Activated CD4-positive, alpha-beta T cell treated with anti-CD3 and anti-CD28 coated beads, Interleukin-2, Interleukin-4, amounts not matched to agents 100 ng/mL and 50 ng/mL, durations not matched to agents 16 hours and 8 hours (primary cell): ENCODE results near the gene SEC16A.
"Not testable (repeated sequence)": the region's sequence is repeated elsewhere in the genome, so short reads cannot be mapped to it uniquely, and the experiment has no call there.

Experiments
- DNase-seq: peaks from one replicate; pipeline ENCODE4 v3.0.0-alpha.2; 2020; ENCODE audit warnings: low spot score

The SEC16A gene

DNA sequence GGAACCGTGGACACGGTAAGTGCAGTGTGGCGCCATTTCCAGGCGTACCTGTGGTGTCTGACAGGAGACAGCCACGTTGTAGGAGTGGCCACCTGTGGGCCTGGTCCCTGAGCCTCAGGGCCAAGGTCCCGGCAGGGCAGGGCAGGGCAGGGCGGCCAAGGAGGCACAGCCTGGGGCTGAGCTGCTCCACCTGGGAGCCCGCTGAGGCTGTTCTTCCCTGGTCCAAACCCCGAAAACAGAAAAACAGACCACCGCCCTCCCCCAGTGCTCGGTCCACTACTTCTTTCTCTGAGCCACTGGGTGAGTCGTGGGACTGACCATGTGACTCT lies 63.8 kb downstream of the SEC16A start:
- no peak for DNase-seq

DNA sequence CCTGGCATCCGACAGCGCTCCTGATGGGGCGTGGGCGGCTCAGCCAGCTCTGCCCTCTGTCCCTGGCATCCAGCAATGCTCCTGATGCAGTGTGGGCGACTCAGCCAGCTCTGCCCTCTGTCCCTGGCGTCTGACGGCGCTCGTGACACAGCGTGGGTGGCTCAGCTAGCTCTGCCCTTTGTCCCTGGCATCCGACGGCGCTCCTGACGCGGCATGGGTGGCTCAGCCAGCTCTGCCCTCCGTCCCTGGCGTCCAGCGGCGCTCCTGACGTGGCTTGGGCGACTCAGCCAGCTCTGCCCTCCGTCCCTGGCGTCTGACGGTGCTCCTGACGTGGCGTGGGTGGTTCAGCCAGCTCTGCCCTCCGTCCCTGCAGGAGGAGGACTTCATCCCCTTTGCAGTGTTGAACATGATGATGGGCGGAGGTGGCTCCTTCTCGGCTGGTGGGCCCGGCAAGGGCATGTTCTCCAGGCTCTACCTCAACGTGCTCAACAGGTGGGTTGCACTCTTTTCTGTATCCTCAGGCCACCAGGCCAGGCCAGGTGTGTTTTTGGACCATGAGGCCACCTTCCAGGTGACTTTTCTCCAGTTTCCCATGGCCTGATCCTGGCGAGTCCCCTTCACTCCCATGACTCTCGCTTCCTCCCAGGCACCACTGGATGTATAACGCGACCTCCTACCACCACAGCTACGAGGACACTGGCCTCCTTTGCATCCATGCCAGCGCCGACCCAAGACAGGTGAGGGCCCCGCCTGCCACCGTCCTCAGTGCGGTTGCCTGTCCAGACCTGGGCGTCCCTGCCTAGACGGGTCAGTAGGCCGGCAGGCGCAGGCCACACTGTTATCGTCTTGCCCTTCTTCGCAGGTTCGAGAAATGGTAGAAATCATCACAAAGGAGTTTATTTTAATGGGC lies 64.4 kb downstream of the SEC16A start:
- no peak for DNase-seq

DNA sequence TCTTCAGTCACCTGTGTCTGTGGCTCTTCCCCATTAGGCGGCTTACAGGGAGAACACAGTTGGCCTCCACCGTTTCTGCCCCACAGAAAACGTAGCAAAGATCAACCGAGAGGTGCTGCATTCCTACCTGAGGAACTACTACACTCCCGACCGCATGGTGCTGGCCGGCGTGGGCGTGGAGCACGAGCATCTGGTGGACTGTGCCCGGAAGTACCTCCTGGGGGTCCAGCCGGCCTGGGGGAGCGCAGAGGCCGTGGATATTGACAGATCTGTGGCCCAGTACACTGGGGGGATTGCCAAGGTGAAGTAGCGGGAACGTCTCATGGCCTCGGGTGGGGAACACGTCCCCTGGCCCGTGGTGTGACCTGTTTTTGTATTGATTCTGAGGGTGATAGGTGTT lies 65.9 kb downstream of the SEC16A start:
- no peak for DNase-seq

DNA sequence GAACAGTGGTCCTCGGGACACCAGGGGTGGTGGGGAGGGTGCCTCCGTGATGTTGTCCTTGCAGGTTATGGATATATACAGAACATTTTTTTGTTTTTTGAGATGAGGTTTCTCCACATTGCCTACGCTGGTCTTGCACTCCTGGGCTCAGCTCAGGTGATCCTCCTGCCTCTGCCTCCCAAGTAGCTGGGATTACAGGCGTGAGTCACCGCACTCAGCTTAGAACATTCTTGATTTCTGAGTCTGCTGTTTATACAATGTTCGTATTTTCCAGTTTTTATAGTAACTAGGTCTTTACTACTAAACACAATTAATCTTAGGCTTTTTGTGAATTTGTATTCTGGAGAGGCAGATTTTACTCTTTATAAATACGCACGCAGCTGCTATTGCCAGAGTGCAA lies 66.4 kb downstream of the SEC16A start:
- no peak for DNase-seq

DNA sequence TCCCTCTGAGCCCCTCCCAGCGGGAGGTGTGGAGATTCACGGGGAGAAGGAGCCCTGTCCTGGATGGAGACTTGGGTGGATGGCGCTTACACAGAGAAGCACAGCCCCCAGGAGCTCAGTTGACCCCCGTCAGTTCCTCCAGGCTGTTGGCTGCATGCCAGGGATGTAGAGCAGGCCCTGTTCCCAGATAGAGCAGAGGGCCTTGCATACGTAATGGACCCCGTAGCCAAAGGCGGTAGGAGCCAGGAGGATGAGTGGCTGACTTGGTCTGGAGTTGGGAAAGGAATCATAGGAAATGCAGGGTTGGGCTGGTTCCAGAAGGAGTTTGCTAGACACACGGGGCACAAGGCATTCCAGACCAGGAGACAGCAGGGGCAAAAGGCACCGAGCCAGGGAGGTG lies 69.9 kb downstream of the SEC16A start:
- no peak for DNase-seq

DNA sequence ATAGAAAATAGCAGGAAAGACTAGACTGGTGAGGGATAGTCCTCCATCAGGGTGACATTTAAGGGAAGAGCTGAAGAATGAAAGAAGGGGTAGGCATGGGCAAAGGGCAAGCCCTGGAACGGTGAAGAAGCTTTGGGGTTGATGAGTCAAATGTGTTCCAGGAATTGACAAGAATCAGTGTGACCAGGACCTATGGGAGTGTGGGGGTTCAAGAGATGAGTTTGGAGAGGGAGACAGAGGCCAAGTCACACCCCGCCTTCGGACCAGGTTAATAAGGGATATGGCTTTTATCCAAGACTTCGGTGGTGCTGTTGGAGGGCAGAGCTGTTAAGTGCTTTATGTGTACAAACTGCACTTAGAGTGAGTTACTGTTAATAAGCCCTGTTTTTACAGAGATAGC lies 71.5 kb downstream of the SEC16A start:
- DNase-seq, result no peak

DNA sequence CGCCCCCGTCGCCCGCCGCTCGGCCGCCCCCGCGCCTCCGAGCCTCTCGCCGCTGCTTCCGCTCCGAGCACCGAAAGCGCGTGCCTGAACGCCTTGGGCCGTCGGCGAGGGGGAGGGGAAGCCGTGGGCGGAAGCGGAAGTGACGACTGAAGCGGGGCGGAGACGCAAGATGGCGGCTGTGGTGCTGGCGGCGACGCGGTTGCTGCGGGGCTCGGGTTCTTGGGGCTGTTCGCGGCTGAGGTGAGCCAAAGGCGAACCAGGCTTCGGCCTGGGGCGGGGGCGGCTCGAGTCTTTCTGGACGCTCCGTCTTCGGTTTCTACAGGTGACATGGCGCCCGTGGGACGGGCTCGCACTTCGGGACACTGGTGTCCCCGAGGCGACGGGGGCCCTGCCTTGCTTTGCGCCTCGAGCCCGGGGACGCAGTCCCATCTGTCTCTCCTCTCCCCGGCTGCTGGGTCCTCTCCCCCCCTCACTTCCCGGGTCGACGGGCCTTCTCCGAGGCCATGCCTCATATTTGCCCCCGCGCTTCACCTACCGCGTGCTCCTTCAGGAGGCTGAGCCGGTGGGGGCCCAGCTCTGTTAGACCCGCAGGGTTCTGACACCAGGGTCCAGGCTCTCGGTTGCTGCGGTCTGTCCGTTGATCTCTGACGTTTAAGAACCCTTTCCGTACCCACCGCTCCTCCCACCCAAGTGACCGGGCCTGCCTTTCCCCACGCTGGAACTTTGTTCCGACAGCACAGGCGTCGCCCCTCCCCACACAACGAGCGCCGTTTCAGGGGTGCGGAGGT lies 72.1 kb downstream of the SEC16A start, which contains the start of the genes ENTR1 and PMPCA:
ENTR1 (minus strand) TSS at position 115 of the 788 bp plus-strand sequence. CDS start 217 bp downstream, outside the sequence.
PMPCA (plus strand) TSS at position 159 of the 788 bp plus-strand sequence; CDS start at position 170, 11 bp downstream.
- peak; percentile 94 for DNase-seq

DNA sequence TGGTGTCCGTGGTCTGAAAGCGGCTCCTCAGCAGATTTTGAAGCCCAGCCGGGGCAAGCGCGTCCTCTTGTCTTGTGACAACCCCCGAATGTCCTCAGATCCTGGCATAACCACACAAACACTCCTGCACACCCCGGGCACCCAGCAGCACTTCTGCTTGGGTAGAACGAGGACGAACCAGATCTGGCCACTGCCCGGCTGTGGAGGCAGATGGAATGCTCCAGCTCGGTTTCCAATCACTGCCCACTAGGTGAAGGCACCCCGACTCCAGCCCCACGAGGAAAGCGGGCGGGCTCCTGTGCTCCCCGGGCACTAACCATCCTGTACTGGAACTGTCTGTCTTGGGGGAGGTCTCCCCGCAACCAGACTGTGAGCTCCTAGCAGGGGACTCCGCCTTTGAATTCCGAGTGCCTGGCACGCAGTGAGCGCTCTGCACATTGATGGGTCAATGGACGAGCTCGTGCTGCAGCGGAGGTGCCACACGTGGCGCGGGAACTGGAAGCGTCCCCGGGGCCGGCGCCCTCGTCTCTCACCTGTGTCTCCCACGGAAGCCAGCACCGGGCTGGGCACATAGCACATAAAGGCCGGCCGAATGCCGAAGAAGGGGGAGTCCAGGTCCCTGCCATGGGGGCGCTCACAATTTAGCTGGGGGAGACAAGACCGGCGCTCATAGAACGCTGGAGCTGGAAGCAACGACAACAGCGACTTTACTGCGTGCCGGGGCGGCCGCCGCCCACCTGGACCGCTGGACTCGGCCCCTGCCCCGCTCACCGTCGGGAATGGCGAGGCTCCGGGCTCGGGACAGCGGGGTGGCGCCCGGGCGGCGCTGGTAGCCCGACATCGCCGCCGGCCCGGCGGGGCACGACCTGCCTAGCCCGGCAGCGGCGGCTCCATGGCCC lies 73.0 kb downstream of the SEC16A start:
- DNase-seq, result peak; percentile 30

DNA sequence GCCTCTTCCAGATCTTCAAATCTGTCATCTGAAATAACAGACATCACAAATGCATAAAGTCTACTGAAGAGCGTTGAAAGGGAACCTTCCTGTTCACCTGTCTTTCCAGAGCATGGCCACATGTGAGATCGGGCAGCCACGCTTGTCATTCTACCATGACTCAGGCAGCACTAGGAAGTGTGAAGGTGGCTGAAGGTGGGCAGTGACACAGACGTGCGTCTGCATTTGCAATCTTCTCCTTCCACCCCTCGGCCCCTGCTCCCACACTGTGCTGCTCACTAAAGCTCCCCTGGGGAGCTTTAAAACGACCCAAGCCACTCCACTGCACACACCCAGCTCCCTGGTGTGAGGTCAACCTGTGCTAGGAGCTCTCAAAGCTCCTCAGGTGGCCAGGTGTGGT lies 74.9 kb downstream of the SEC16A start:
- DNase-seq, result no peak

DNA sequence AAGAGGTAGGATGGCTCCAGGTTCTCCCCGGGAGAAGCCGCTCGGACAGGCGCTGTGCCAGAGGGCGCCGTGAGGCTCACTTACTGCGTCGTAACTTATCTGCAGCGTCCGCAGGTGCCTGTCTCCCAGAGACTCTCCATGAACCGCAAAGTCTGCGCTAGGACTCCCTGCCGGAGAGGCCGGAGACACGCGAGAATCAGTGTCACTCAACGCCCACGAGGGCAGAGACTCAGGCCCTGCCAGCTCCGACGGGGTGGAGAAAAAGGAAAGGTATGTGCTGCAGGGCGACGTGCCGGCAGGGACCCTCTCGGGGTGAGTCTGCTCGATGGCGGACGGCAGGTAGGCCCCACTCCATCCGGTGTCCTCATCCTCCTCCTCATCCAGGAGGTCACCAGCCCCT lies 75.8 kb downstream of the SEC16A start:
- DNase-seq, result not testable (repeated sequence)

DNA sequence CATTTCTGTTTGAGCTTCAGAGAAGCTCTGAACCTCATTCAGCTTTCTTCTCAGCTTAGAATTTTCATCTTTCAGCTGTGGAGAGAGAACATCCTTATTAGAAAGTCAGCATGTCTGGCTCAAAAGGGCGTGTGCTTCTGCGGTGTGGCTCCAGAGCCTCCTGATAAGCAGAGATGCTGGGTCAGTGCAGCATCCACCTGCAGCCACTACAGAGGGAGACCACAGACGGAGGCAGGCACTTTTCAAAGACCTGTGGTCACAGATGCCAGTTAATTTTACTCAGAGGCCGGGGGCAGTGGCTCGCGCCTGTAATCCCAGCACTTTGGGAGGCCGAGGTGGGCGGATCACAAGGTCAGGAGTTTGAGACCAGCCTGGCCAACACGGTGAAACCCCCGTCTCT lies 76.9 kb downstream of the SEC16A start:
- DNase-seq, result not testable (repeated sequence)

DNA sequence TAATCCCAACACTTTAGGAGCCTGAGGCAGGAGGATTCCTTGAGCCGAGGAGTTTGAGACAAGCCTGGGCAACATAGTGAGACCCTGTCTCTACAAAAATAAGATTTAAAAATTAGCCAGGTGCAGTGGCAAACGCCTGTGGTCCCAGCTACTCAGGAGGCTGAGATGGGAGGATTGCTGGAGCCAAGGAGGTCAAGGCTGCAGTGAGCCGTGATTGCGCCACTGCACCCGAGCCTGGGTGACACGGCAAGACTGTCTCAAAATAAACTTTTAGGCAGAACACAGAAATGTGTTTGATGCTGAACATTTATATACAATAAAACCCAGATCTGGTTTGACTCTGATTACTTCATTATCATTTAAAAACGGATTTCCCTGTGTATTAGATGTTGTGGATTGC lies 77.4 kb downstream of the SEC16A start:
- DNase-seq, result no peak

DNA sequence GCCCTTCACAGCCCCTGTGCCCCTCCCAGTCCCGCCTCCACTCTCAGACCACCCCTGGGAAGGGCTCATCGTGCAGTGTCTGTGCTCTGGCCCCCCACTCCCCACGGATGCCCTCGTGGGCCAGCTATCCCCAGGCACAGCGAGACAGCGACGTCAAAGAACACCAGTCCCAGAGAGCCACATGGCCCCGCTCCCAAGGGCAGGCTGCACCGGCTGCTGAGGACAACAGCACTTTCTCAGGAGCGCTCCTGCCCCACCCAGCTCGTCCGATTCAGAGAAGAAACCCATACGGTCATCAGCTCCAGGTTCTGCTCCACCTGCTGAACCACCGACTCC lies 78.1 kb downstream of the SEC16A start:
- DNase-seq, result no peak

DNA sequence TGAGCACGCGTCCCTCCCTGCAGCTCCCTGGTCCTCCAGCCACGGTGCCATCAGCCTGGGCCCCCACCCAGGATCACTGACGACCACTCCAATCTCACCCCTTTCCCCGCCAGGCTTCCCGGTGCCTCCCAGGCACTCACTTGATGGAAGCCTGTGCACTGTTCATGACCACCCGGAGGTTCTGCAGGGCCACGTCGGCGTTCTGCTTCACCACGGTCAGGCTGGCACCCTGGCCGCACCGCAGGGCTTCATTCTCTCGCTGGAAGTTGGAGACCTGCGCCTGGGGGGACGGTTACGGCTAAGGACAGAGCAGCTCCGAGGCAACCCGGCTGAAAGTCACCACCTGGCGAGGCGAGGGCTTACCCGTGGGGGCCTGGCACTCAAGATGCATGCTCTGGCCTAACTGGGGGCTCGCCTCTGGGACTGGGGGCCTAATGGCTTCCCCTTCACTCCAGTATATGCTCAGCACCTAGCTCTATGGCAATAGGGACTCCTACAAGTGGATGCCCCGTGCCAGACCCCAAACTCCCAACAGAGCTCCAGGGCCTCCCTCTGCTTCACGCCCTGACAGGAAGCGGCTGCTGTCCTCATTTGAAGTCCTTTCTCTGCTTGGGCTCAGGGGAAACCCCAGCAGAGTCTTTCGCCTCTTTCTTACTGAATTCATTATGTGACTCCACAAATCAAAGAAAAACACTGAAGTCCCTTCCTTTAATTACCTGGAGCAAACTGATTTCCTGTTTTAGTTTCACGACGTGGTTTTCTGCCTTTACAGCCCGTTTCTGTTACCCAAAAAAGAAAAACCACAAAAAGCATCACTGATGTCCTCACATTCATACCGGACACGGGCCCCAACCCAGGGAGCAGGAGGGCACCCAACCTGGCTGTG lies 78.7 kb downstream of the SEC16A start:
- DNase-seq, result peak; percentile 66

DNA sequence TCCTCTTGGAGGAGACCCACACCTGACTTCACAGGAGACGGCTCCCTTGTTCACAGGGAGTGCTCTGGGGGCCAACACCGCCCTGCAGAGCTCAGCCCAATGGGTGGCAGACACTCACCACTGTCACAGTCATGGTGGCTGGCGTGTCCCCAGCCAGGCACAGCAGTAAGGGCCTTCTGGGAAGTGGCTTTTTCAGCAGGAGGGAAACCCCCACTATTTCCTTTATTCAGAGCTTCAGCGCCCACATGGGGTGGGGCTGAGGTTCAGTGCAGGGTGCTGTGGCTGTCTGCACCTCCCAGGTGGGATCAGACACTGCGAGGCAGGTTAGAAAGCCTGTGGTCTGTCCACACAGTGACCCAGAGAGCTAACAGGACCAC lies 79.3 kb downstream of the SEC16A start:
- DNase-seq, result peak; percentile 84

DNA sequence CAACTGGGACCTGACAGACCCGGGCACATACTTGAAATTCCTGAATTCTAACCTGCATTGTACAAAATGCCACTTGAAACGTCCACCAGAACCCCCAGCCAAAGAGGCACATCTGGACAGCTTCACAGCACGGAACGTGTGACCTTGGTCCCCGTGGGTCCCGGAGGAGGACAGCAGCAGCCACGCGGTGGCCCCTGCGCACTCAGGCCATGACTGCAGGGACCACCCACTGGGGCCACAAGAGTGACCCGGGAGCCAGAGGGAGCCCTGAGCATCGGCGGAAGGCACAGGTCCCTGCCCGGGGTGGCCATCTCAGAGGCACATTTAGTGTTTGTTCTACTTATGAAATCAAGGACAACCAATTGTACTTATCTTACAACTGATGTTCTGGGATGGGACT lies 80.8 kb downstream of the SEC16A start:
- DNase-seq, result no peak

DNA sequence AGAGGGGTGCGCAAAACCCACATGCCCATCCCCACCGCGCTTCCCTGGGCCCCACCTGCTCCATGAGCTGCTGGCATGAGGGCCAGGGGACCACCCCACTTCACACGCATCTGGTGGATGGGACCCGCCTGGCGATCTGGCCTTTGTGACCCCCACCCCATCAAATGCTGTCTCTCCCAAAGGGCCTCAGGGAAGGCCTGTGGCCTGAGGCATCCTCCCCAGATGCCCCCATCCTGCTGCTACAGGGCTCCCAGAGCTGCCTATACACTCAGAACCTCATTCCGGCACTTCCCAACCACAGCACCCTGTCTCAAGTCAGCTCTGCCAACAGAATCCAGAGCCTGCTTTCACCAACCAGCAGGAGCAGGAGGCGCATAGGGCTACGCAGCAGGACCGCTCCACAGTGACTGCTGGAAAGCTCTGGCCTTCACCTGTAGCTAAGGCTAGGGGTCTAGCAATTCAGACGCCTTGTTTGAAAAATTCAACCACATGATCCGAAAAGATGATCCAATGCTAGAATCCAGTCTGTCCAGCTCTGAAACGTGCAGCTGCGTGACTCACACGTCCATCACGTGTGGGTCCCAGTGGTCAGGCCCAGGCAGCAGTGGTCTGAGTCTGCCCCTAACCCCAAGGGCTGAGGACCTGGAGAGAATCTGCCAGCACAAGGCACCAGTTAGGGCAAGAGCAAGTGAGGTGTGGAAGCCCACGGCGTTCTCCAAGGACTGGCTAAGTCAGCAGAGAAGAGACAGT lies 81.5 kb downstream of the SEC16A start:
- no peak for DNase-seq

DNA sequence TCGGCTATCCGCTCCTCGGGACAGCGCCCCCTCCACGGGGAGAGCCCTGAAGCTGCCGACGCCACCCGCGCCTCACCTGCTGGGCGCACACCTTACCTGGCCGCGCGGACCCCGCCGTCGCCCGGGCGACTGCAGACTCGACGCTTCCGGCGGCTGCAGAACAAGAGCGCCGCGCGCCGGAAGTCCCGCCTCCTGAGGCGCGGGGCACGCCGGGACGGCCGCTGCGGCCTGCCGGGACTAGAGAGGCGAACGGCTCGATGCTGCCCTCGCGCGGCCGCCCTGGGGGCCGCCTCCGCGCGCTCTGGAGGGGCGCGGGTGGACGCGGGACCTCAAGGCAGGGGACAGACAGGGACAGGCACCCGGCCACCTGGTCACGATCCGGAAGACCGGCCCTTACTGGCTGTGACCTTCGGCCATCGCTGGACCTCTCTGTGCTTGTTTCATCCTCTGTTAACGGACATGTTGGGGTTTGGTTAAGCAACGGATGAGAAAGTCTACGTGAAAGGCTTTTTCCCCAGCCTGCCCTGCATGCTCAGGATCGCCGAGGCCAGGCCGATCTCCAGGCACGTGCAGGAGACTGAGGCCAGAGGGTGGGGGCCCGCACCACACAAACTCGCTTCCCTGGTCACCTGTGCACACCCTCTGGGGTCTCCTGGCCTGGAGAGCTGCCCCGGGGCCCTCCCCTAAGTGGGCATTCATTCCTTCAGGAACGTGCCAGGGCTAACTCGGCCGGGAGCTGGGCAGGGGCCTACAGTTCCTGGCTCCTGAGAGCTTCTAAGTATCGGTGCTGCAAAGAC lies 82.6 kb downstream of the SEC16A start, which contains the start of gene SNAPC4:
SNAPC4 (minus strand) TSS at position 133 of the 797 bp plus-strand sequence. CDS start 1,742 bp downstream, outside the sequence.
- DNase-seq, result peak; percentile 91
